ENCODE data around the gene SH3BP4. TPM values are rescaled to one million over a fixed set of nuclear protein-coding genes. Genes with fewer than 3 reads are reported as not detected.
A peak's percentile ranks its signal among the peaks of the same experiment; 100 is the strongest.

SH3BP4 gene
- polyA plus RNA-seq, 4 donors, result 34.8 to 47.0 (median 44.1) TPM

DNA sequence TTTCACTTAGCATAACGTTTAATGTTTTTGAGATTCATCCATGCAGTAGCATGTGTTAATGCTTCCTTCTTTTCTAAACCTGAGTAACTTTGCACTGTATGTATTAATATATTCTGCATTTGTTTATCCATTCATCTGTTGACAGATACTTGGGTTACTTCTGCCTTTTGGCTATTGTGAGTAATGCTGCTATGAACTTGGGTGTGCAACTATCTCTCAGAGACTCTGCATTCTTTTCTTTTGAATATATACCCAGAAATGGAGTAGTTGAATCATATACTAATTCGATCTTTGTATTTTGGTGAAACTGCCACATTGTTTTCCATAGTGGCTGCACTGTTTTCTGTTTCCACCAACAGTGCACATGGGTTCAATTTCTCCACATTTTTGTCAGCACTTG lies 128.3 kb downstream of the SH3BP4 start:
- DNase-seq (ENCODE audit: low read depth in 4 of 4, low spot score in 2 of 4), result no peak

DNA sequence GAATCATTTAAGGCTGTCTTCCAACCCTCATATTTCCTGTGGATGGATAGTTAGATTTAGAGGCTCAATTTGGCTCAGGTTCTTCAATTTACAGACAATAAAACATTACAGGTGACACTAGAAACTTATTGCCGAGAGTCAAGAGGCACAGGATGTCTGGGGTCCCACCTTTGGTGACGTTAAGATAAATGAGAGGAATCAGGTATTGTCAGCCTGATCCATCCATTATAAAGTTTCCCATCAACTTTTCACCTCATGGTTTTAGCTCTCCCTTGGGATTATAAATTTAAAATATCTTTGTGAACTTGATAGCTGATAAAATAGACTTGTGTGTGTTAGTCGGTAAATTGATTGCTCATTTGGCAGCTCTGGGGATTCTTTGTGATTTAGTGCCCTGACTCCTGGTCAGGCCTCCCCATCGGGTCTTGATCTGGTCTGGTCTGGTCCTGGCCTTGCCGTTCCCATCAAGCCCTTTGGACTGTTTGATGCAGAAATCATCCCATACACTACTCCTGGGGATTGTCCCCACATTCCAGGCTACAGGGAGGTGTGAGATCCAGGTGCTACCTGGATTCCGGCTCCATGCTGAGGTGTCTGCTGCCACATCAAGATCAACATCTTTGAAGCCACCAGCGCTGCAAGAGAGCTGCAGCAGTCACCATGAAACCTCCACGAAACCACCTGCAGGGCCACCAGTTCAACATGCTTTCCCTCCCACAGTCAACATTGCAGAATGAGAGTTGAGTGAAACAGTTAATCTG lies 130.9 kb downstream of the SH3BP4 start:
- DNase-seq (ENCODE audit: low read depth in 4 of 4, low spot score in 2 of 4), result no peak

GRCh38 chr2:235083822-235084221 lies 132.0 kb downstream of the SH3BP4 start:
- no peak for DNase-seq (ENCODE audit: low read depth in 4 of 4, low spot score in 2 of 4)

DNA sequence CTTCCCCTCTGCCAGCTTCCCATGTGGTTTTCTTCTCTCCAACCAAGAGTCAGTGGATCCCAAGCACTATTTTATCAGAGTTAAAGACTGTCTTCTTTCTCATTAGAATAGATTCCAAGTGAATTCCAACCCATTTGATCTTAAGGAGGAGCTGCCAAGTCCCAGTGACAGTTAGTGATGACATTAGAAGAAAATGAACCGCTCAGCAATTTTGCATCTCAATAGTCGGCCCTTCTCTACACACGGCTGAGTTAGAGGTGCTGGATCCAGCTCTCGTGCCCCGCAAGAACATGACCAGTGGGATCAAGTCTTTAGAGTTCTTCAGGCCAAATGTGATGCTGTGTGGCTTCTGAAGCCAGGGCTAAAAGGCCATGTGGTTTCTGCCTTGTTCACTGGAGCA lies 132.6 kb downstream of the SH3BP4 start:
- no peak for DNase-seq (ENCODE audit: low read depth in 4 of 4, low spot score in 2 of 4)

DNA sequence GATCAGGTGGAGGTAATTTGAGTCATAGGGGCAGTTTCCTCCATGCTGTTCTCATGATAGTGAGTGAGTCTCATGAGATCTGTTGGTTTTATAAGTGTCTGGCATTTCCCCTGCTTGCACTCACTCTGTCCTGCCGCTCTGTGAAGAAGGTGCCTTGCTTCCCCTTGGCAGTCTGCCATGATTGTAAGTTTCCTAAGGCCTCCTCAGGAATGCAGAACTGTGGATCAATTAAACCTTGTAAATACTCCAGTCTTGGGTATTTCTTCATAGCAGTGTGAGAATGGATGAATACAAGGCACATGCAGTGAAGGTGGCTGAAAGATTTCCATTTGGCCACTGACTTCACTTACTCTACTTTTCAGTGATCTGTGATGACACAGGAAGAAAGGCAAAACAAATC lies 133.7 kb downstream of the SH3BP4 start:
- DNase-seq (ENCODE audit: low read depth in 4 of 4, low spot score in 2 of 4), result no peak

DNA sequence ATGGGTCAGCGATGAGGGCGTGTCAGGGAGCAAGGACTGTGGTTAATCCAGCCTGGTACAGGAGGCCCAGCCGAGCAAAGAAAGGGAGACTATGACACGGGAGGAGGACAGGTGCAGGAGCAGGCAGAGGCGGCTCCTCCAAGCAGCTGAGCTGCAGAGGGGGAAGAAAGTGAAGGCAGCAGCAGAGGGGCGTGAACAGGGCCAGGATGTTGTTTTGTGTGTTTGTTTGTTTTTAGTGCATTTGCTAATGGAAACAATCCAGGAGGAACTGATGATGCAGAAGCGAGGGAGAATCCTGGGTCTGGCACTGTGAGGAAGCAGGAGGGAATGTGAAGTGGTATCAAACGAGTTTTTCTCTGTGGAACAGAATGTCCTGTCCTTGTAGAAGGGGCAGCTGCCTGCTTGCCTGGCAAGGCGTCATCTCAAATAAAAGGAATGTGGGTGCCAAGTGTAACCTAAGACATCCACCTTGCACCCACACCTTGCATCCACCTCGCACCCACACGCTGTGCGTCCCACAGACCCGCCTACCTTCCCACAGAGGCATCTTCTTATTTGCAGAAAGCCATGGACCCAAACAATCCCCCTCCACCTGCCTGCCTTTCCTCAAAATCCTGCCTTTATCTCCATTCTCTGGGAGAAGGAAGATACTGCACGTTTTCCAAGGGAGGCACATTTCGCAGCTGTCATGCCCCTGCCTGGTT lies 134.8 kb downstream of the SH3BP4 start:
- no peak for DNase-seq (ENCODE audit: low read depth in 4 of 4, low spot score in 2 of 4)

GRCh38 chr2:235087832-235088495 lies 136.1 kb downstream of the SH3BP4 start:
- peak in 1 of 4 donors; percentile 56 for DNase-seq (ENCODE audit: low read depth in 4 of 4, low spot score in 2 of 4)

GRCh38 chr2:235088496-235088921 lies 136.7 kb downstream of the SH3BP4 start:
- no peak for DNase-seq (ENCODE audit: low read depth in 4 of 4, low spot score in 2 of 4)

GRCh38 chr2:235091421-235091820 lies 139.6 kb downstream of the SH3BP4 start:
- DNase-seq (ENCODE audit: low read depth in 4 of 4, low spot score in 2 of 4), result no peak

DNA sequence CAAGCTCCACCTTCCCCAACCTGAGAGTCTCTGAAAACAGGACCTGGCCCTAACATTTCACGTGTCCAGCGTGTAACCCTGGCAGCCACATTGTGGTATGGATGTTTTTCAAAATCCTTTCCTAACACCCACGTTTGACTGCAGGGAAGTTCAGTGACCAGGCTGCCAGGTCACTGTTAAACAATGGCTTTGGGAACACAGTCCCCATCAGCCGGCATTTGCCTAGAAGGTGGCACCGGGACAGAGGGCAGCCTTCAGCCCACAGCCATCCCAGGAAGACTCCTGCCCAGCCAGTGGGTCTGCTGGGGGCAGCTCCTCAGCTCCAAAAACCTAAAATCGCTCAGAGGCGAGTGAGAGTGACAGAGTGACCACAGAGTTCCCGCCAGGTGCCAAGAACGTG lies 140.2 kb downstream of the SH3BP4 start:
- no peak for DNase-seq (ENCODE audit: low read depth in 4 of 4, low spot score in 2 of 4)

DNA sequence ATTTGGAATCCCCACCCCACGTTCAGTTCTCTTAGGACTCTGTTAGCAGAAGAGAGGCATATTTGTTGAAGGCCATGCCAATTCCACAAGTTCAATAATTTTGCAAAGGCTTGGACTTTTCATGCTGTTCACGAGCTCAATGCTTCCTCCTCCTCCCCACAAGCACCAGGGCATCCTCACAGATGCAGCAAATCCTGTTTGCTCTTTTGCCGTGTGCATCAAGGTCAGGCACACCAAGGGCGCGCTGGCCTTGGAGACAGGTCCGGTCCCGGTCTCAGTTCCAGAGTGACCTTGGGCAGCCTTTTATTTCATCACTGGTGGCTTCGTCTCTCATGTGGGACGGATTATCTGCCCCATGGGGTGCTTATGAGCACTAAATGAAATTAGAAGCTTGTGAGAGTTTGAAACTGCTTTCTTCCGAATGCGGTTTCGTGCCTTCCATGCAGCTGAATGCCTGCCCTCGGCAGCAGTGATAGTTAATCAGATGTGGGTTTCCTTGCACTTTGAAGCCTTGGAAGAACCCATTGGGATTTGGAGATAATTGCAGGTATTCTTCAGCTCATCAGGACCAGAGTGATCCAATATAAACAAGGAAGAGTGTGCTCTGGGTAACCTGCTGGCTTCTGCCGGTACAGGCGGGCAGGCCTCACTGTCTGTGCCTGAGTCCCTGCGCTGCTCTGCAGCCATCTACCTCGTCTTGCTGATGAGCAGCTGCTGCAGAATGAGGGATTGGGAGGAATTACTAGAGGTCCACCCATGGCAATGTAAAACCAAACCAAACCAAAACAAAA lies 140.8 kb downstream of the SH3BP4 start:
- no peak for DNase-seq (ENCODE audit: low read depth in 4 of 4, low spot score in 2 of 4)

GRCh38 chr2:235094457-235094856 lies 142.6 kb downstream of the SH3BP4 start:
- no peak for DNase-seq (ENCODE audit: low read depth in 4 of 4, low spot score in 2 of 4)

DNA sequence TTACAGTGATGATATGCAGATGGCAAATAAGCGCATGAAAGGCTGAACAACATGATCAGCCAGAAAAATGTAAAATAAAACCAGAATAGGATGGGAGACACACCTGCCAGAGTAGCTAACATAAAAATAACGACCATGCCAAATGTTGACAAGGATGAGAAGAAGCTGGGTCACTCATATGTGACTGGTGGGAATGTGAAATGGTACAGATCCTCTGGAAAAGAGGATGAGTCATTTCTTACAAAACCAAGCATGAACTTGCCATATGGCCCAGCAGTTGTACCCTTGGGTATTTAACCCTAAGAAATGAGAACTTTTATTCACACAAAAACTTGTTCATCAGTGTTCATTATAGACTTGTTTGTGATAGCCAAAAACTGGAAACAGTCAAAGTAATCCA lies 143.8 kb downstream of the SH3BP4 start:
- no peak for DNase-seq (ENCODE audit: low read depth in 4 of 4, low spot score in 2 of 4)

DNA sequence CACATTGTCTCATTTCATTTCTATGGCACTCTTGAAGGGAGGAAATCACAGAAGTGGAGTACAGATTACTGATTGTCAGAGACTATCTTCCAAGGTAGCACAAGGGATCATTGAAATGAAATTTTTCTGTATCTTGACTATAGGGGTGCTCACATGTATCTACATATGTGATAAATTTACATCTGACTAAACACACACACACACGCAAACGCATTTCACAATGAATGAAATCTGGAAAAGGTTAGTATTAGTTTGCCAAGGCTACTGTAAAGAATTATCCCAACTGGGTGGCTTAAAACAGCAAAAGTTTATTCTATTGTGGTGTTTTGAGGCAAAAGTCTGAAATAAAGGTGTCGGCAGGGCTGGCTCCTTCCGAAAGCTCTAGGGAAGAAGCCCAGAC lies 144.6 kb downstream of the SH3BP4 start:
- DNase-seq (ENCODE audit: low read depth in 4 of 4, low spot score in 2 of 4), result no peak

DNA sequence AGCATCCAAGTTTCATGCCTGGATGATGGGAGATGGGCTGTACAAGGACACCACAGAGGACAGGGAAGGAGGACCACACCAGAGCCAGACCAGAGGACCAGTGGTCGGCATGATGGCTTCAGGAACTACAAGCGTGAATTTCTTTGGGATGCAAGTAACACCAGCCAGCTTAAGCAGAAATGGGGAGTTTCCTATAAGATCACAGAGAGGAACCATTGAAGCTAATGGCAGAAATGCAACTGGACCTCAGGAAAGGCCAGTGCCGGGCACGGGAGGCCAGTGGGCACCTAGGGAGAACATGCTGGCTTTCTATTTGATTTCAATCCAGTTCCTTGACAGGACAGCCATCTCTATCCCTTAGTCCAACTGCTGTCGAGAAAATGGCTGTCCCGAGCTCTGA lies 145.4 kb downstream of the SH3BP4 start:
- DNase-seq (ENCODE audit: low read depth in 4 of 4, low spot score in 2 of 4), result no peak

DNA sequence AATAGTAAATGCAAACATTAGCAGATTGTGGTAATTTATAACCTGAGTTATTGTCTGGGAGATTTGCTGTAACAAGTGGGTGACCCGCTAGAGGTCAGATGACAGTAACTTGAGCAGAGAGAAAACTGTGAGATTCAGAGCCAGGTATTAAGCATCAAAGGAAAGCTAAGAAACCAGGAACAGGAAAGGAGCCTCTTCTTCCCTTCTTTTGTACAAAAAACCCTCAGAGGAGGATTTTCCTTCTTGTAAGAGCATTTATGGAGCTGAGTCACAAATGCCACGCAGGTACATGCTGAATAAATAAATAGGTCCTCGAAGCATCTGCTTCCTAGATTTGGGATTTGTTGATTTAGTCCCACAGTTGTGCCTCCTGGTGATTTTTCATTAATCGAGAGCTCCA lies 146.5 kb downstream of the SH3BP4 start:
- DNase-seq (ENCODE audit: low read depth in 4 of 4, low spot score in 2 of 4), result no peak

- DNase-seq (ENCODE audit: low read depth in 4 of 4, low spot score in 2 of 4), result no peak
Measured at GRCh38 chr2:235098736-235099494, 147.1 kb downstream of the SH3BP4 start.

- no peak for DNase-seq (ENCODE audit: low read depth in 4 of 4, low spot score in 2 of 4)
Measured at GRCh38 chr2:235102896-235103295, 151.1 kb downstream of the SH3BP4 start.

Measured in left renal cortex interstitium (tissue), 4 donors.